ENCODE results near the gene AKAP6.

The AKAP6 gene

DNA sequence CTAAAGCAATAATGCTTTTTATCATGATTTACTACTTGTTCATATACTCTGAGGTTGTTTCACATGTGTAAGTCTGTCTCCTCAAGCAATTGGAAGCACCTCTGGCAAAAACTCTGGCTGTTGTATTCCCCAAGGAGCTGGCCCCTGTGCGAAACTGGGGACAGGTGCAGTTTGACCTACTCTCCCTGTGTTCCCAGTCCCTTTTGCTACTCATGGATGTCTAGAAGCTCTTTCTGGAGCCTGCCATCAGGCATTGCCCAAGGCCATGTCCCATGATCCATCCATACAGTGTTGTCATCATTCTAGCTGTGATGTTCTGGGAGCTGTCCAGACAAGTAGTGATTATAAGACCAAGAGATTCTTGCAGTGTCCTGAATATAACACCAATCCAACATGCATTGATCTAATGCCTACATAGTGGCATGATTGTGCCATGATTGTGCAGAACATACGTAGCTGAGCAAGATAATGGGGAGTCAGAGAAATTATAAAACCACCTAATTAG is 14.9 kb downstream of the AKAP6 start:
- no peak for FAIRE-seq
- TF ChIP-seq TAF1 (IDR thresholded peaks at IDR 0.05; ENCODE audit: low read depth, low read length) (no peak), POLR2A (IDR thresholded peaks at IDR 0.05; ENCODE audit: low read depth, low read length) (no peak), POLR2AphosphoS5 (IDR thresholded peaks at IDR 0.05; ENCODE audit: low read depth, low read length) (no peak), SPI1 (IDR thresholded peaks at IDR 0.05; ENCODE audit: low read depth, low read length) (no peak), PAX5 (IDR thresholded peaks at IDR 0.05; ENCODE audit: insufficient read depth, low read length, severe bottlenecking) (no peak), POU2F2 (IDR thresholded peaks at IDR 0.05; ENCODE audit: low read depth, low read length) (no peak)
- DNase-seq (ENCODE audit: insufficient read length, low spot score), result no peak

DNA sequence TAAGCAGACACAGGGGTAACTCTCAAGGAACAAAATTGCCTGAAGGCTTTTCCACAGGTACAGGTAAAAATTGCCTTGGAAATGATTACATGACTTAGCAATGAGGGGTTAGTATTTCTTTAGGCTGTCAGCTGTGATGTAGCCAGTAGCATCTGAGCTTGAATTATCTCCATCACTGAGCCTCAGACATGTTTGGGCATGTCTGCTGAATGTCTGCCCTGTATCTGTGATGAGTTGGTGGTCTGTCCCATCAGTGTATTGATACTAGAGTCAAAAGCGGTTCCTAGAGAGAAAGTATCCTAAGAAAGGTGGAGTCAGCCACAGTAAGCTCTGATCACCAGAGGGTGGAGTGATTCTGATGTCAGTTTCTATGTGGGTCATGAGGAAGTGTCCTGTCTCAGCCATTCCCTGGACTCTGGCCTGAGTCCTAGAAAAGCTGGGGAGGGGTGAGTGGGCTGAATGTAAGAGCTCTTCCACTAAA is 16.3 kb downstream of the AKAP6 start:
- DNase-seq (ENCODE audit: insufficient read length, low spot score) (no peak), FAIRE-seq (no peak)
- no peak for TF ChIP-seq SPI1 (IDR thresholded peaks at IDR 0.05; ENCODE audit: low read depth, low read length)
- TF ChIP-seq TAF1 (IDR thresholded peaks at IDR 0.05; ENCODE audit: low read depth, low read length), result no peak
- TF ChIP-seq POU2F2 (IDR thresholded peaks at IDR 0.05; ENCODE audit: low read depth, low read length), result no peak
- no peak for TF ChIP-seq POLR2A (IDR thresholded peaks at IDR 0.05; ENCODE audit: low read depth, low read length)
- no peak for TF ChIP-seq PAX5 (IDR thresholded peaks at IDR 0.05; ENCODE audit: insufficient read depth, low read length, severe bottlenecking)
- TF ChIP-seq POLR2AphosphoS5 (IDR thresholded peaks at IDR 0.05; ENCODE audit: low read depth, low read length), result no peak

DNA sequence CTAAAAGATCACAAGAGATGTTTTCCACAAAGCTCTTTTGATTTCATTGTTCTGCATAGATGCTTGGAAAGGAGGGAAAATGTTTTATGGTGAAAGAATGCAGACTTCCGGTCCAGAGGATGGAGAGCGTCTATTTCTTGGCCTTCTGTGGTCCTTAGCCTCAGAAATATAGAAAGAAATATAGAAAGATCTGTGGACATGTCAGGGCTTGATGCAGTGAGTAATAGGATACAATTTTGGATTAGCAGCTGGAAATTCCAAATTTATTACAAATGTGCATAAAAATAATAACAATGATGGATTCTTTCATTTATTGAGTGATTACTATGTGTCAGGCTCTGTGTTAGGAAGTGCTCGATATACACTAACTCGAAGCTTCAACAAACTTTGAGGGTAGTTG is 20.2 kb downstream of the AKAP6 start:
- FAIRE-seq, result no peak
- TF ChIP-seq POLR2AphosphoS5 (IDR thresholded peaks at IDR 0.05; ENCODE audit: low read depth, low read length), result no peak
- no peak for TF ChIP-seq TAF1 (IDR thresholded peaks at IDR 0.05; ENCODE audit: low read depth, low read length)
- TF ChIP-seq POLR2A (IDR thresholded peaks at IDR 0.05; ENCODE audit: low read depth, low read length), result no peak
- no peak for TF ChIP-seq PAX5 (IDR thresholded peaks at IDR 0.05; ENCODE audit: insufficient read depth, low read length, severe bottlenecking)
- no peak for TF ChIP-seq SPI1 (IDR thresholded peaks at IDR 0.05; ENCODE audit: low read depth, low read length)
- TF ChIP-seq POU2F2 (IDR thresholded peaks at IDR 0.05; ENCODE audit: low read depth, low read length), result no peak

DNA sequence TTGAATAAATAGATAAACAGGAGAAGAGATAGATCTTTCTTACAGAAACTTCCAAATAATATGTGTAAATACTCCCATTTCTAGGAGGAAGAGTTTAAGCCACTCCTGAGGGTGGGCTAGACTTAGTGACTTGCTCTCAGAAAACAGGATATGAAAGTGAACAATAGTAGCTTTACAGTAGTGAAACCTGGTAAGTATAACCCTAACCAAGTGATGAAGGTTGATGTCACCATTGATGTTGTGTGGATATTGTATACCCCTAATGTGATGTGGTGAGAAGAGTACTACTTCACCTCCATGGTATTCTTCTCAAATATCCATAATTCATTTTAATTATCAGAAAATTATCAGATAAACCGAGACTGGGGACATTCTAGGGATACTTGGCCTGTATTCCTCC is 20.9 kb downstream of the AKAP6 start:
- DNase-seq (ENCODE audit: insufficient read length, low spot score) (peak; percentile 10), FAIRE-seq (peak; percentile 31)
- TF ChIP-seq POLR2AphosphoS5 (IDR thresholded peaks at IDR 0.05; ENCODE audit: low read depth, low read length) (no peak), PAX5 (IDR thresholded peaks at IDR 0.05; ENCODE audit: insufficient read depth, low read length, severe bottlenecking) (no peak), TAF1 (IDR thresholded peaks at IDR 0.05; ENCODE audit: low read depth, low read length) (no peak), POU2F2 (IDR thresholded peaks at IDR 0.05; ENCODE audit: low read depth, low read length) (no peak), SPI1 (IDR thresholded peaks at IDR 0.05; ENCODE audit: low read depth, low read length) (peak; percentile 95)

More for the DNA sequence above, 20.2 kb downstream of the AKAP6 start:
- no peak for DNase-seq (ENCODE audit: insufficient read length, low spot score)

DNA sequence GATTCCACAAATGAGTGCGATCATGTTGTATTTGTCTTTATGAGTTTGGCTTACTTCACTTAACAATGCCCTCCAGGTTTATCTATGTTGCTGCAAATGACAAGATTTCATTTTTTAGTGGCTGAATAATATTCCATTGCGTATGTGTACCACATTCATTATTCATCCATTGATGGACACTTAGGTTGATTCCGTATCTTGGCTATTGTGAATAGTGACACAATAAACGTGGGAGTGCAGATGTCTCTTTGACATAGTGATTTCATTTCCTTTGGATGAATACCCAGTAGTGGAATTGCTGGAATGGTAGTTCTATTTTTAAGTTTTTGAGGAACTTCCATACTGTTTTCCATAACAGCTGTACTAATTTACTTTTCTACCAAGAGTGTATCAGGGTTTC is 23.5 kb downstream of the AKAP6 start:
- no peak for FAIRE-seq
- no peak for TF ChIP-seq PAX5 (IDR thresholded peaks at IDR 0.05; ENCODE audit: insufficient read depth, low read length, severe bottlenecking)
- no peak for TF ChIP-seq TAF1 (IDR thresholded peaks at IDR 0.05; ENCODE audit: low read depth, low read length)
- no peak for TF ChIP-seq POU2F2 (IDR thresholded peaks at IDR 0.05; ENCODE audit: low read depth, low read length)
- no peak for TF ChIP-seq POLR2AphosphoS5 (IDR thresholded peaks at IDR 0.05; ENCODE audit: low read depth, low read length)
- TF ChIP-seq POLR2A (IDR thresholded peaks at IDR 0.05; ENCODE audit: low read depth, low read length), result no peak
- no peak for TF ChIP-seq SPI1 (IDR thresholded peaks at IDR 0.05; ENCODE audit: low read depth, low read length)
- DNase-seq (ENCODE audit: insufficient read length, low spot score), result no peak

DNA sequence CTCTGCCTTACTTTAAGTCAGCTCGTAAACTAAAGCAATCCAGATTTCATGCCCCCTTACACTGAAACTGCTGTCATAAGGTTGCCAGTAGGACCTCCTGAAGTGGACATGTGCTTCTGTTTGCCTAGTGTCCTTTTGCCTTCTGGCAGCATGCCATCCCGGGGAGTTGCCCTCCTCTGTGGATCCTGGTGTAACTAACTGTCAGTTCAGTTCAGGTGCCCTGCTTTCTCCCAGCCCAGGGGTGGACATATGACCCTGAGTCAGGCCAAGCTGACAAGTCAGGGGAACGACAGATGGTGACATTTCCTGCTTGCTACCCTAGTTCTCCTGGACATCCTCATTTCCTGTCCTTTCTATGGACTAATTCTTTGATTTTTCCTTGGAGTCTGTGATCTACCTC is 25.6 kb downstream of the AKAP6 start:
- FAIRE-seq, result no peak

DNA sequence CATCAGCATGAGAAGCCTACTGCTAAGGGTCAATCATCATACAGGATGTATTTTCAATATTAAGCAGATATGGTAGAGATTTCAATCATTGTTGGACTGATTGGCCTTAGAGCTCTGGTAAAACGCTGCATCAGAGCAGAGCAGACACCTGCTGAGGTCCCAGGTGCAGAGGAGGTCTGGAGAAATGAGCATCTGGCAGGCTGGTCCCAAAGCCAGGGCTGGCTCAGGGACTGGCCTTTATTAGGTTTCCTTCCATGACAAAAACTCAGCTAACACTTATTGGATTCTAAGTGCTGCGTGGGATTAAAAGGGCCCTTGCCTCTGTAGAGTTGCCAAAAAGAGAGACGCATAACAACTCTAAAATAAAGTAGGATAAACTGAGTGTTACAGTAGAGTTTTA is 29.7 kb downstream of the AKAP6 start:
- no peak for FAIRE-seq

More for the DNA sequence above, 25.6 kb downstream of the AKAP6 start:
- DNase-seq (ENCODE audit: insufficient read length, low spot score), result no peak
- no peak for TF ChIP-seq POLR2AphosphoS5 (IDR thresholded peaks at IDR 0.05; ENCODE audit: low read depth, low read length)
- no peak for TF ChIP-seq POLR2A (IDR thresholded peaks at IDR 0.05; ENCODE audit: low read depth, low read length)
- no peak for TF ChIP-seq TAF1 (IDR thresholded peaks at IDR 0.05; ENCODE audit: low read depth, low read length)
- TF ChIP-seq POU2F2 (IDR thresholded peaks at IDR 0.05; ENCODE audit: low read depth, low read length), result no peak
- TF ChIP-seq PAX5 (IDR thresholded peaks at IDR 0.05; ENCODE audit: insufficient read depth, low read length, severe bottlenecking), result no peak
- no peak for TF ChIP-seq SPI1 (IDR thresholded peaks at IDR 0.05; ENCODE audit: low read depth, low read length)

DNA sequence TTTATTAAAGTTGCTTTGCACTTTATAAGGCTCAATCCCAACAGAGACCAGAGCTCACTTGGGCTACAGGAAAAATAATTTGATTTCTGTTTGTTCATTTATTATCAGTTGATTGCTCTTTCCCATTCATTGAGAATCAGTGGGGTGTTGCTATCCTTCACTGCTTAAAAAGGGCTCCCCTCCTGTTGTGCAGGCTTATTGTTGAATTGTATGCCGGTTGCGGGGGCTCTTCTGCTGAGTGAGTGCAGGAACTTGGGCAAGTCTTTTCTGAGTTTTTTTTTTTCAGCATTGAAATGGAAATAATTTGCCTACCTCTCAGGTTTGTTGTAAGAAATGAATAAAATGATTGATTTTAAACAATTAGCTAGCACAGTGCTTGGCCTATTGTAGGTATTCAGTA is 32.6 kb downstream of the AKAP6 start:
- no peak for TF ChIP-seq PAX5 (IDR thresholded peaks at IDR 0.05; ENCODE audit: insufficient read depth, low read length, severe bottlenecking)
- no peak for TF ChIP-seq SPI1 (IDR thresholded peaks at IDR 0.05; ENCODE audit: low read depth, low read length)
- no peak for TF ChIP-seq POLR2A (IDR thresholded peaks at IDR 0.05; ENCODE audit: low read depth, low read length)
- no peak for TF ChIP-seq POLR2AphosphoS5 (IDR thresholded peaks at IDR 0.05; ENCODE audit: low read depth, low read length)
- no peak for TF ChIP-seq TAF1 (IDR thresholded peaks at IDR 0.05; ENCODE audit: low read depth, low read length)
- no peak for TF ChIP-seq POU2F2 (IDR thresholded peaks at IDR 0.05; ENCODE audit: low read depth, low read length)
- no peak for FAIRE-seq
- no peak for DNase-seq (ENCODE audit: insufficient read length, low spot score)

More for the DNA sequence above, 29.7 kb downstream of the AKAP6 start:
- no peak for DNase-seq (ENCODE audit: insufficient read length, low spot score)
- TF ChIP-seq POLR2A (IDR thresholded peaks at IDR 0.05; ENCODE audit: low read depth, low read length) (no peak), POLR2AphosphoS5 (IDR thresholded peaks at IDR 0.05; ENCODE audit: low read depth, low read length) (no peak), POU2F2 (IDR thresholded peaks at IDR 0.05; ENCODE audit: low read depth, low read length) (no peak), PAX5 (IDR thresholded peaks at IDR 0.05; ENCODE audit: insufficient read depth, low read length, severe bottlenecking) (no peak), SPI1 (IDR thresholded peaks at IDR 0.05; ENCODE audit: low read depth, low read length) (no peak), TAF1 (IDR thresholded peaks at IDR 0.05; ENCODE audit: low read depth, low read length) (no peak)

DNA sequence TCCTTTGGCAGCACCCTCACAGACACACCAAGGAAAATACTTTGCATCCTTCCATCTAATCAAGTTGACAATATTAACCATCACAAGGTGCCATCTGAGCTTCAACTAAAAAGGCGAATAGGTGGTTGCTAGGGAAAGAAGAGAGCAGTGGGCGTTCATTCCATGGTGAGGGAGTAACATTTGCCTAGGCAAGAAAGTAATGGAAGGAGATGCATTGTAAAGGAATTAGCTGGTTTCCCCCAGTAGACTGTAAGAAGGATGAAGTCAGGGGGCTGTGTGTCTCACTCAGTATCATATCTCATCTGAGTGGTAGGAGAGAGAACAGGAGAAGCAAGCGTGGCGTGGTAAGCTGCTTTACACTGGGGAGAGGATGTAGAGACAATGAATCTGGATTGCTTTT is 34.7 kb downstream of the AKAP6 start:
- no peak for DNase-seq (ENCODE audit: insufficient read length, low spot score)
- no peak for FAIRE-seq
- no peak for TF ChIP-seq TAF1 (IDR thresholded peaks at IDR 0.05; ENCODE audit: low read depth, low read length)
- no peak for TF ChIP-seq POLR2A (IDR thresholded peaks at IDR 0.05; ENCODE audit: low read depth, low read length)
- no peak for TF ChIP-seq POLR2AphosphoS5 (IDR thresholded peaks at IDR 0.05; ENCODE audit: low read depth, low read length)
- no peak for TF ChIP-seq SPI1 (IDR thresholded peaks at IDR 0.05; ENCODE audit: low read depth, low read length)
- TF ChIP-seq POU2F2 (IDR thresholded peaks at IDR 0.05; ENCODE audit: low read depth, low read length), result no peak

DNA sequence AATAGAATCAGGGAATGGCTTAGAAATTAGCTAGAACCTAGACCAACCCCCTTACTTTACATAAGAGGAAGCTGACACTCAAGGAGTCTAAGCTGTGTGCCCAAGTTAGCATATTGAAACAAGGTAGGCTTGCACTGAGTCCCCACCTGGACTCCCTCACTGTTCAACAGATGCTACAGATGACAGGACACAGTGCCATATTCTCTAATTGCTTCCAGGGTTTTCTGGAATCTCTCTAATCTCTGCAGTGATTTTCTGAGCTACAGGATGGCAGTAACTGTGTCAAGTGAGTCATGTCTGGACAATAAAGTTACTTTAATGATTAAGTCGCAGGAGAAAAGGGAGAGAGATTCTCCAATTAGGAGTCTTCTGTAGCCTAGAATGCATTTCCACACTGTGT is 35.8 kb downstream of the AKAP6 start:
- TF ChIP-seq SPI1 (IDR thresholded peaks at IDR 0.05; ENCODE audit: low read depth, low read length) (no peak), TAF1 (IDR thresholded peaks at IDR 0.05; ENCODE audit: low read depth, low read length) (no peak), PAX5 (IDR thresholded peaks at IDR 0.05; ENCODE audit: insufficient read depth, low read length, severe bottlenecking) (no peak), POLR2A (IDR thresholded peaks at IDR 0.05; ENCODE audit: low read depth, low read length) (no peak), POU2F2 (IDR thresholded peaks at IDR 0.05; ENCODE audit: low read depth, low read length) (no peak), POLR2AphosphoS5 (IDR thresholded peaks at IDR 0.05; ENCODE audit: low read depth, low read length) (no peak)
- no peak for FAIRE-seq
- no peak for DNase-seq (ENCODE audit: insufficient read length, low spot score)

All from GM12891 (cell line).